ENCODE measurements around the gene FRG1. TPM values are rescaled to one million over a fixed set of nuclear protein-coding genes. Genes with fewer than 3 reads are reported as not detected.
"Not testable (repeated sequence)": the region's sequence is repeated elsewhere in the genome, so short reads cannot be mapped to it uniquely, and the experiment has no call there.

Gene FRG1
- total and polyA plus RNA-seq, 8 donors: 11.7 to 22.1 (median 18.4) TPM

DNA sequence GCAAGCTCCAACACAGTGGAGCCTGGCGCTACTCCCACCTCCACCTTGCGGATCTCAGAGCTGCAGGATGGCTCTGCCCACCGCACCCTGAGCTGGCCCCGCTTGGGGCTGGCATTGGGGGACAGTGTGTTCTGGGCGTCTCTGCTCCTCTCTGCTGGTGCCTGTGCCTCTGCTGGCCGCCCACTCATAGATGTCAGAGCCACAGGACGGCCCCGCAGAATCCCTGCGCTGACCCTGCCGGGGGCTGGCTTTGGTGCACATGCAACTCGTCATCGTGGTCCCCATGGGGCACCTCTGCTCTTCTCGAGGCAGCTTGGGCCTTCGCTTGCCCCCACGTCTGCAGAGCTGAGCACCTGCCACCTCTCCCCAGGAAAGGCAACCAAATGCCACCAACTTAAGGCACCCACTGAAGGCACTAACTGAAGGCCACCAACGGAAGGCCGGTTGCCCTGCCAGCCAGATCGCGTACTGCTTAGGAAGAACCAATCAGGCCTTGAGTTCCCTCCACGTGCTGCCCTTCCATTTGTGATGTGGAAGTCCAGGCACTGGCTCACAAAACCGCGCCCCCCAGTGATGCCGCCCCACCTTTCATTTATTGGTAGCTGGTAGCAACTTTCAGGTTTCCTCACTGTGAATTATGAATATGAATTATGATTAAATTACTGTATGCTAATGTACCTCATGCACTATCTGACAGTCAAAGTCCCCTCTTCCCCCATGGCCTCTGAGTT lies 23.3 kb upstream of the FRG1 start:
- no peak for FAIRE-seq
- Histone ChIP-seq H3K4me1 (no peaks in the 10 kb centered on the region), H3K9me3 (no peaks in the 10 kb centered on the region), H3K36me3 (no peaks in the 10 kb centered on the region), H3K4me3 (no peak overlapping the region), H3K27ac (no peak overlapping the region), H3K27me3 (no peaks in the 10 kb centered on the region)
- TF ChIP-seq CTCF (IDR thresholded peaks at IDR 0.05): no peak
- ATAC-seq: no peak
- DNase-seq: peak in 1 of 6 donors; percentile 62
- intact Hi-C loops (cut with DNase I): no loop called here
- 87 to 91% methylated on average over 23 of the region's 23 CpGs for WGBS, 2 donors

DNA sequence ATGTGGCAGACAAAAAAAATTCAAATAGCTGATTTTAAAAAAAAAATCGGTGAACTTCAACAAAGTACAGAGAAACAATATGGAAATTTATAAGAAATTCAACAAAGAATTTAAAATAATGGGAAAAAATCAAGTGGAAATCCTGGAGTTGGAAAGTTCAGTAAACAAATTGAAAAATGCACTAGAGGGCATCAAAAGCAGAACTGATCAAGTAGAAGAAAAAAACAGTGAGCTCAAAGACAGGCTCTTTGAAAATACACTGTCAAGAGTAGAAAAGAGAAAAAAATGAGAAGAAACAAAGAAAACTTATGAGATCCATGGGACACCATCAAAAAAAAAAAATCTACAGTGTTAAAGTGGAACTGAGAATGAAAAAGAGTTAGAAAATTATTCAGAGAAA lies 19.6 kb upstream of the FRG1 start:
- TF ChIP-seq CTCF (IDR thresholded peaks at IDR 0.05): no peak
- FAIRE-seq (peak; percentile 65), ATAC-seq (no peak), DNase-seq (no peak)
- Histone ChIP-seq H3K36me3 (no peaks in the 10 kb centered on the region), H3K27ac (no peak overlapping the region), H3K4me1 (no peaks in the 10 kb centered on the region), H3K4me3 (no peak overlapping the region), H3K27me3 (no peaks in the 10 kb centered on the region), H3K9me3 (no peaks in the 10 kb centered on the region)
- 65 to 69% methylated on average over 1 of the region's 1 CpG for WGBS, 2 donors
- intact Hi-C loops (cut with DNase I): no loop called here

DNA sequence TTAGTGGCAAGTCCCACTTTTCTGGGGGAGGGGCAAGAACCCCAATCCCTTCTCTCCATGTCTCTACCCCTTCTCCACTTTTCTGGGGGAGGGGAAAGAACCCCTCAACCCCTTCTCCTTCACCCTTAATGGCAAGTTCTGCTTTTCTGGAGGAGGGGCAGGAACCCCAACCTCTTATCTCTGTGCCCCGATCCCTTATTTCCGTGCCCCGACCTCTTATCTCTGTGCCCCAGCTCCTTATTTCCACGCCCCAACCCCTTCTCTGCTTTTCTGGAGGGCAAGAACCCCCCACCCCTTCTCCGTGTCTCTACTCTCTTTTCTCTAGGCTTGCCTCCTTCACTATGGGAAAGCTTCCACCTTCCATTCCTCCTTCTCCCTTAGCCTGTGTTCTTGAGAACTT lies 13.9 kb upstream of the FRG1 start:
- H3K9me3 ChIP-seq; H3K4me1 ChIP-seq; H3K27ac ChIP-seq; ATAC-seq; FAIRE-seq; DNase-seq; H3K27me3 ChIP-seq; H3K4me3 ChIP-seq; H3K36me3 ChIP-seq; intact Hi-C loops (cut with DNase I): not testable (repeated sequence)
- 85 to 93% methylated on average over 5 of the region's 5 CpGs for WGBS, 2 donors

DNA sequence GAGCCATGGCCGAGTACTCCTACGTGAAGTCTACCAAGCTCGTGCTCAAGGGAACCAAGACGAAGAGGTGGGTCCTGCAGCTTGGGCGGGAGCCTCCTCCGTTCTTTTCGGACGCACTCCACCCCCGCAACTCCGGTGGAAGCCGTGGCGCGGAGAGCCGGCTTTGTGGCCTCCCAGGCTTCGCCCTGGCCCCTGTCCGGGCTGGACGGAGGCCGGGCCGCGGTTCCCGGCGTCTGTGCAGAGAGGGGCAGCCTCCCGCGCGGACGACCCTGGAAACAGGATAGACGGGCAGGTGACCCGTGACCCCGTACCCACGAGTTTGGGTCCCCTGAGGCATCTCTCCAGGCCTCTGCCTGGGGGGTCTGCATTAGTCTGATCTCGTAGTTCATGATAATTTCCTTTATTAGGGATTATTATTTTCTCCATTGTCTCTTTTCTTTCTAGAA lies 356 bp downstream of the FRG1 start:
- ATAC-seq (peak in 1 of 4 donors; percentile 72), FAIRE-seq (no peak), DNase-seq (no peak)
- H3K27ac ChIP-seq: peak overlapping the region; percentile 69 to 85 (median 80)
- H3K4me1 ChIP-seq: peaks cover 0 to 8% (median 7%) of the 10 kb centered on the region in 3 donors
- no peaks in the 10 kb centered on the region for H3K9me3 ChIP-seq
- H3K27me3 ChIP-seq: no peaks in the 10 kb centered on the region
- H3K4me3 ChIP-seq: peak overlapping the region; percentile 74 to 86 (median 81)
- WGBS, 2 donors: 2% methylated on average over 23 to 31 of the region's 31 CpGs
- TF ChIP-seq CTCF (IDR thresholded peaks at IDR 0.05): no peak
- H3K36me3 ChIP-seq: no peaks in the 10 kb centered on the region
- intact Hi-C loops (cut with DNase I): no loop called here

DNA sequence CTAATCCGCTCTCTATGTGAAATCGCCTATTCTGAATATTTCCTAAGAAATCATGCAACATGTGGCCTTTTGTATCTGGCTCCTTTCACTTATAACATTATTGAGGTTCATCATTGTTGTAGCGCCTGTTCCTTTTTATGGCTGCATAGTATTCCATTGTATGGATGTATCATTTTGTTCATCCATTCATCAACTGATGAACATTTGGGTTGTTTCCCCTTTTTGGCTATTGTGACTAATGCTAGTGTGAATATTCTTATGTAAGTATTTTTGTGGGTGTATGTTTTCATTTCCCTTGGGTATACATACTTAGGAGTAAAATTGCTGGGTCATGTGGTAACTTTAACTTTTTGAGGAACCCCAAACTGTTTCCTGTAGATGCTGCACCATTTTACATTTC lies 1.7 kb downstream of the FRG1 start:
- H3K27me3 ChIP-seq; FAIRE-seq; H3K36me3 ChIP-seq; DNase-seq; ATAC-seq; H3K27ac ChIP-seq; intact Hi-C loops (cut with DNase I); H3K9me3 ChIP-seq; H3K4me1 ChIP-seq; H3K4me3 ChIP-seq: not testable (repeated sequence)
- WGBS, 2 donors: 93 to 94% methylated on average over 3 of the region's 3 CpGs

DNA sequence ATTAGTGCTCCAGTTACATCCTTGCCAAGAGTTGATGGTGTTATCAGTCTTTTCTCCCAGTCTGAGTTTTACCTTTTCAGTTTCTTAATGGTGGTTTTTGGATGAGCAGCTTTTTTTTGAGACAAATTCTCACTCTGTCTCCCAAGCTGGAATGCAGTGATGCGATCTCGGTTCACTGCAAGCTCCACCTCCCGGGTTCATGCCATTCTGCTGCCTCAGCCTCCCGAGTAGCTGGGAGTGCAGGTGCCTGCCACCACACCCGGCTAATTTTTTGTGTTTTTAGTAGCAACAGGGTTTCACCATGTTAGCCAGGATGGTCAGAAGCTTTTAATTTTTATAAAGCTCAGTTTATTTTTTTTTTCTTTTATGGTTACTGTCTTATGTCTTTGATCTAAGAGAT lies 3.4 kb downstream of the FRG1 start:
- H3K4me1 ChIP-seq: not testable (repeated sequence)

DNA sequence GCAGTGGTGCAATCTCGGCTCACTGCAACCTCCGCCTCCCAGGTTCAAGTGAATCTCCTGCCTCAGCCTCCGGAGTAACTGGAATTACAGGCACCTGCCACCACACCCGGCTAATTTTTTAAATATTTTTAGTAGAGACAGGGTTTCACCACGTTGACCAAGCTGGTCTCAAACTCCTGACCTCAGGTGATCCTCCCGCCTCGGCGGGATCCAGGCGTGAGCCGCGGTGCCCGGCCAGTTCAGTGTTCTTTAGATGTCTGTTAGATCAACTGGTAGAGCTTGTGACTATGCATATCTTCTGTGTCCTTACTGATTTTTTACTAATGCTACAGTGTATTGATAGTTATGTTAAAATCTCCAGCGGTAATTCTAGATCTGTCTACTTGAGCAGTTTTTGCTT lies 6.2 kb downstream of the FRG1 start:
- H3K27ac ChIP-seq; H3K27me3 ChIP-seq; H3K4me1 ChIP-seq; ATAC-seq; H3K36me3 ChIP-seq; H3K4me3 ChIP-seq; FAIRE-seq; intact Hi-C loops (cut with DNase I); H3K9me3 ChIP-seq; DNase-seq: not testable (repeated sequence)
- 92 to 93% methylated on average over 13 of the region's 13 CpGs for WGBS, 2 donors

More for the DNA sequence above, 3.4 kb downstream of the FRG1 start:
- H3K36me3 ChIP-seq; H3K27me3 ChIP-seq; DNase-seq; FAIRE-seq; intact Hi-C loops (cut with DNase I); H3K27ac ChIP-seq; H3K4me3 ChIP-seq; H3K9me3 ChIP-seq; ATAC-seq: not testable (repeated sequence)
- WGBS, 2 donors: 95 to 96% methylated on average over 5 of the region's 5 CpGs

DNA sequence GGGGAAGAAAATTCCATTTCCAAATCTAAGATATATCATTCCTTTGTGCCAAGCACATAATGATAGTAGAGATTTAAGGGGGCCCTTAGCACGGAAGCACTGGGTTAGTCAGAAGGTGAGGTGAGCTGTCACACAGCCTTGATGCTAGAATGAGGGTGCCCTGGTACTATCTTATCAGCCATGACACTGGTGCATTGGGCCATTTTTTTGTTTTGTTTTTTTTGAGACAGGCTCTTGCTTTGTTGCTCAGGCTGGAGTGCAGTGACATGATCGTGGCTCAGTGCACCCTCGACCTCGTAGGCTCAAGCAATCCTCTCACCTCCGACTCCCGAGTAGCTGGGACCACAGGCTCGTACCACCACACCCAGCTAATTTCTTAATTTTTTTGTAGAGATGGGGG lies 7.8 kb downstream of the FRG1 start:
- H3K27me3 ChIP-seq; H3K4me3 ChIP-seq; H3K36me3 ChIP-seq; H3K9me3 ChIP-seq; DNase-seq; H3K27ac ChIP-seq; FAIRE-seq; intact Hi-C loops (cut with DNase I); ATAC-seq; H3K4me1 ChIP-seq: not testable (repeated sequence)
- 74 to 80% methylated on average over 7 of the region's 7 CpGs for WGBS, 2 donors

- H3K4me1 ChIP-seq; H3K27me3 ChIP-seq; H3K27ac ChIP-seq; FAIRE-seq; H3K36me3 ChIP-seq; intact Hi-C loops (cut with DNase I); DNase-seq; H3K4me3 ChIP-seq; ATAC-seq; H3K9me3 ChIP-seq: not testable (repeated sequence)
- 33 to 37% methylated on average over 1 of the region's 1 CpG for WGBS, 2 donors
These were observed 28.6 kb downstream of the FRG1 start for GRCh38 chr4:189969291-189969690.

Measured in pancreas (tissue), 10 donors.